Left cardiac atrium (tissue), 4 donors: ENCODE results near the gene AFM. TPM values are rescaled to one million over a fixed set of nuclear protein-coding genes. Genes with fewer than 3 reads are reported as not detected.

Experiments used
- ATAC-seq, 2 donors: fragments of 200-7000 bp; cut with Tn5 transposase; one replicate each; pipeline ENCODE4 v1.9.1; 2020; ENCODE audit warnings: mild to moderate bottlenecking in 2 of 2, moderate library complexity in 2 of 2
- DNase-seq: peaks from one replicate; pipeline ENCODE4 v3.0.0-alpha.2; 2020
- intact Hi-C, 2 donors: fragments of 100-400 bp; cut with DNase I; formaldehyde crosslinking; loops; one replicate each; pipeline versions ENCODE4 v1.14.1 to v1.15.1; 2022 to 2023
- long read RNA-seq: library from polyadenylated mRNA; unstranded; transcript quantifications from one replicate; pipeline ENCODE4 v2.0.0, GENCODE V29; 2021
- total RNA-seq, 2 donors: library from RNA; stranded (reverse); fragmentation: NEBNext Ultra II Directional; extraction: Animal tissue kit (Norgen Biotek cat#: 25700); gene quantifications; one replicate each; pipeline ENCODE4 v1.2.1, GENCODE V29; 2021
- donor health status: DM: no; HTN: yes; CAD: no.
- donor health status: DM: no; HTN: yes; CAD: no; lungs with severe emphysema.
- donor health status: DM: yes; HTN: yes; CAD: no.
- donor health status: Dilated cardiomyopathy.

AFM gene, protein sequence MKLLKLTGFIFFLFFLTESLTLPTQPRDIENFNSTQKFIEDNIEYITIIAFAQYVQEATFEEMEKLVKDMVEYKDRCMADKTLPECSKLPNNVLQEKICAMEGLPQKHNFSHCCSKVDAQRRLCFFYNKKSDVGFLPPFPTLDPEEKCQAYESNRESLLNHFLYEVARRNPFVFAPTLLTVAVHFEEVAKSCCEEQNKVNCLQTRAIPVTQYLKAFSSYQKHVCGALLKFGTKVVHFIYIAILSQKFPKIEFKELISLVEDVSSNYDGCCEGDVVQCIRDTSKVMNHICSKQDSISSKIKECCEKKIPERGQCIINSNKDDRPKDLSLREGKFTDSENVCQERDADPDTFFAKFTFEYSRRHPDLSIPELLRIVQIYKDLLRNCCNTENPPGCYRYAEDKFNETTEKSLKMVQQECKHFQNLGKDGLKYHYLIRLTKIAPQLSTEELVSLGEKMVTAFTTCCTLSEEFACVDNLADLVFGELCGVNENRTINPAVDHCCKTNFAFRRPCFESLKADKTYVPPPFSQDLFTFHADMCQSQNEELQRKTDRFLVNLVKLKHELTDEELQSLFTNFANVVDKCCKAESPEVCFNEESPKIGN
- not detected for total RNA-seq
- long read RNA-seq, result 0 reads

DNA sequence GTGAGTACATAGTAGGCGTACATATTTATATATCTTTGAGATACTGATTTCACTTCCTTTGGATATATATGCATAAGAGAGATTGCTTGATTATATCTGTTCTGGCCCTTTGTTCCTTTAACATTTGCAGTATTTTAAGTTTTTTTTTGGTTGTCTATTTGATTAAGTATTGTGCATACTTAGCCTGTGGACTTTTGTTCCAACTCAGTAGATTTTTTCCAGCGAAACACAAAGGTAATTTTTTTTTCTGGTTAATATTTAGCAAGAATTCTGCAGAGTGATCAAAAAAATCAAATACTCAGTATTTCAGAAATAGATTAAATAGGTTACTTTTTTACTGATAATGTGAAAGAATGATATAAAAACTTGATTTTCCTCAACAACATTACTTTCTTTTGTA is at the start of gene AFM:
AFM (plus strand) TSS at position 388 of the 400 bp plus-strand sequence. CDS start 31 bp downstream, outside the sequence.
- ATAC-seq (no peak), DNase-seq (no peak)
- intact Hi-C loops, result no loop called here

DNA sequence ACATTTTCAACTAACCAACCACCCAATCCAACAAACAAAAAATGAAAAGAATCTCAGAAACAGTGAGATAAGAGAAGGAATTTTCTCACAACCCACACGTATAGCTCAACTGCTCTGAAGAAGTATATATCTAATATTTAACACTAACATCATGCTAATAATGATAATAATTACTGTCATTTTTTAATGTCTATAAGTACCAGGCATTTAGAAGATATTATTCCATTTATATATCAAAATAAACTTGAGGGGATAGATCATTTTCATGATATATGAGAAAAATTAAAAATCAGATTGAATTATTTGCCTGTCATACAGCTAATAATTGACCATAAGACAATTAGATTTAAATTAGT is 49.8 kb upstream of the AFM start:
- intact Hi-C loops, result no loop called here
- ATAC-seq, result no peak
- DNase-seq, result no peak

- no peak for ATAC-seq
Measured at GRCh38 chr4:73432169-73433000, 49.2 kb upstream of the AFM start.

DNA sequence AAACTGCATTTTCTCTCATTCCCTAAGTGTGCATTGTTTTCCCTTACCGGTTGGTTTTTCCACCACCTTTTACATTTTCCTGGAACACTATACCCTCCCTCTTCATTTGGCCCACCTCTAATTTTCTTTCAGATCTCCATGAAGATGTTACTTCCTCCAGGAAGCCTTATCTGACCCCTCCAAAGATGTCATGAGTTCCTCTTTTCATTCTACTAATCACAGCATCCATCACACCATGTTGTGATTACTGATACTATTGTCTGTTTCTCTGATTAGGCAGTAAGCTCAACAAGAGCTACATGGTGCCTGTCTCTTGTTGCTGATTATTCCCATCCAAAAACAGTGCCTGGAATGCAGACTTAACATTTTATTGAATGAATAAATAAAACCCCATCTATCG is 48.4 kb upstream of the AFM start:
- DNase-seq (no peak), ATAC-seq (no peak)
- intact Hi-C loops, result no loop called here

More at GRCh38 chr4:73432169-73433000, 49.2 kb upstream of the AFM start:
- intact Hi-C loops, result no loop called here
- DNase-seq, result no peak

DNA sequence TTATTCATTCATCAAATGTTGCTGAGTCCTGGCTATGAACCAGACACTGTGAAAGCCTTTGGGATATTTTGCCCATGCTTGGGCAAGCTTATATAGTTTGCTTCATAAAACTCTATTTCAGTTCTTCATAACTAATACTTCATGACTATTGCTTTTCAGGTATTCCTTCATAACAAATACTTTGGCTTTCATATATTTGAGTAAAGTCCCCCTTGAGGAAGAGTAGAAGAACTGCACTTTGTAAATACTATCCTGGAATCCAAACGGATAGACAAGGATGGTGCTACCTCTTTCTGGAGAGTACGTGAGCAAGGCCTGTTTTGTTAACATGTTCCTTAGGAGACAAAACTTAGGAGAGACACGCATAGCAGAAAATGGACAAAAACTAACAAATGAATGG is 47.2 kb upstream of the AFM start:
- intact Hi-C loops, result no loop called here
- no peak for DNase-seq
- no peak for ATAC-seq

GRCh38 chr4:73435984-73436383 is 45.6 kb upstream of the AFM start, which contains the start of gene AFP:
AFP (plus strand) TSS chr4:73436221; CDS start chr4:73436263, 42 bp downstream.
- ATAC-seq (no peak), DNase-seq (no peak)
- intact Hi-C loops, result no loop called here

- ATAC-seq (no peak), DNase-seq (no peak)
- intact Hi-C loops, result no loop called here
Measured at GRCh38 chr4:73436674-73437557, 44.6 kb upstream of the AFM start.

GRCh38 chr4:73437558-73437956 is 44.0 kb upstream of the AFM start:
- no peak for DNase-seq
- intact Hi-C loops, result no loop called here
- ATAC-seq, result no peak

GRCh38 chr4:73438048-73438447 is 43.5 kb upstream of the AFM start:
- DNase-seq (no peak), ATAC-seq (no peak)
- intact Hi-C loops, result no loop called here

- no peak for DNase-seq
- no peak for ATAC-seq
- intact Hi-C loops, result no loop called here
Measured at GRCh38 chr4:73438582-73439215, 42.8 kb upstream of the AFM start.

- ATAC-seq, result no peak
- intact Hi-C loops, result no loop called here
- DNase-seq, result no peak
Measured at GRCh38 chr4:73439445-73439844, 42.1 kb upstream of the AFM start.

DNA sequence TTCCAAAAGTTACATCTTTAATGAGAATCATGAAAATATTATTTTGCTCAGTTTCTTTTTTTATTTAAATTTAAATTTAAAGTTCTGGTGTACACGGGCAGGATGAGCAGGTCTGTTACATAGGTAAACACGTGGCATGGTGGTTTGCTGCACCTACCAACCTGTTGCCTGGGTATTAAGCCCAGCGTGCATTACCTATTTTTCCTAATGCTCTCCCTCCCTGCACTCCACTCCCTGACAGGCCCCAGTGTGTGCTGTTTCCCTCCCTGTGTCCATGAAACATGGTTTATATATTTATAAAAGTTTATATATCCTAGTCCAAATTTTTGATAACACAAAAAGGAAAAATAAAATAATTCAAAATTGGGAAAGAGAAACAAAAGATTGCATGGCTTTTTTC is 41.6 kb upstream of the AFM start:
- DNase-seq, result no peak
- intact Hi-C loops, result no loop called here
- ATAC-seq, result no peak

- DNase-seq (no peak), ATAC-seq (no peak)
- intact Hi-C loops, result no loop called here
Measured at GRCh38 chr4:73440653-73441052, 40.9 kb upstream of the AFM start.

GRCh38 chr4:73442275-73442674 is 39.3 kb upstream of the AFM start:
- no peak for DNase-seq
- intact Hi-C loops, result no loop called here
- ATAC-seq, result no peak

DNA sequence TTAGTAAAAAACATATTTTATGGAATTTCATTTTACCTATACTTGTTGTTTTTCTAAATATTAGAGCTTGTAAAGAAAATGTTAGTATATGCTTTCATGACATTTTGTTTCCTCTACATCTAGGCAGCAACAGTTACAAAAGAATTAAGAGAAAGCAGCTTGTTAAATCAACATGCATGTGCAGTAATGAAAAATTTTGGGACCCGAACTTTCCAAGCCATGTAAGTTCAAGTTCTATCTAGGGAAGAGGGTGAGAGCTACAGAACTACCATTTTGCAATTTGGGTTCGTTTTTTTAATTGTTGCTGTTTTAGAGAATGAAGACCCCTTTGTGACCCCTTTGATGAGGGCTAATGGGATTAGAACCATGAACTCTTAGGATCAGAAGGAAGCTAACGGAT is 38.3 kb upstream of the AFM start:
- no peak for DNase-seq
- no peak for ATAC-seq
- intact Hi-C loops, result no loop called here

GRCh38 chr4:73445383-73446335 is 35.9 kb upstream of the AFM start:
- ATAC-seq (no peak), DNase-seq (no peak)
- intact Hi-C loops, result no loop called here

DNA sequence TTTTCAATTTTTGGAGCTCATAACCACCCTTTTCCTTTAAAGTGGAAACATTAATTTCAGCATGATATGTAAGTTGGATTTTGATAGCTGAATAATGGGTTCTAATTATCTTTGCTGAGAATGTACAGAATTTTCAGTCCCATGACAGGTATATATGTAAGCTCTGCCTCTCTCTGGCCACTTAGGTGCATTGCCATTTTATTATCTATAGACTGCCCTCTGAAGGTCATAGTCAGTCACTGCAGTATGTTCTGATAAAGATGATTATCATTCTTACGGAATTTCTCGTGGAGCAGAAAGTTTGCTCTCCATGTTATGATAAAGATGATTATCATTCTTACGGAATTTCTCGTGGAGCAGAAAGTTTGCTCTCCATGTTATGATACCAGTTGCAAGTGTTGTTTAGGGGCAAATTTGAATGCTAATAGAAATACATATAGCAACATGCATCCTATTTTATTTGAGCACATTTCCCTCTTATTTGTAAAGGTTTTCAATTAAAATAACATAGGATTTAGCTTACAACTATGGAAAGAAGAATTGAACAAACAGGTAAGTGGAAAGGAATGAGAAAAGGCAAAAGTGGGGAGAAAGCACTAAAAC is 35.1 kb upstream of the AFM start:
- intact Hi-C loops, result no loop called here
- ATAC-seq (no peak), DNase-seq (no peak)
